ENCODE results near the gene SYS1. TPM values are rescaled to one million over a fixed set of nuclear protein-coding genes. Genes with fewer than 3 reads are reported as not detected.

Gene SYS1
- polyA plus RNA-seq, 1 of the 3 experiments (the other 2 are of a cell fraction): 26.5 TPM

GRCh38 chr20:45372646-45373352 is 9.8 kb downstream of the SYS1 start:
- Histone ChIP-seq H3K9ac (no peak overlapping the region), H3K27me3 (ENCODE audit: insufficient read depth) (no peaks in the 10 kb centered on the region), H3K27ac (ENCODE audit: low read depth in 2 of 2, low read length in 1 of 2) (no peak overlapping the region), H3K4me3 (ENCODE audit: low read depth in 2 of 2, low read length in 1 of 2) (no peak overlapping the region), H3K36me3 (replicated peaks in 1 of 2; ENCODE audit: control insufficient read depth in 1 of 2, insufficient read depth in 2 of 2, low read length in 1 of 2) (peaks cover 13% of the 10 kb centered on the region in 2 experiments), H3F3A (replicated peaks; ENCODE audit: insufficient read depth) (no peaks in the 10 kb centered on the region), H3K79me2 (ENCODE audit: insufficient read depth) (no peaks in the 10 kb centered on the region), H3K4me2 (no peak overlapping the region), H2AFZ (ENCODE audit: low read depth) (no peak overlapping the region), H4K20me1 (ENCODE audit: insufficient read depth) (no peaks in the 10 kb centered on the region), H3K4me1 (ENCODE audit: control insufficient read depth in 1 of 2, insufficient read depth in 2 of 2, low read depth in 1 of 2, low read length in 1 of 2) (no peaks in the 10 kb centered on the region), H3K9me2 (no peaks in the 10 kb centered on the region), H3K9me3 (no peaks in the 10 kb centered on the region)
- TF ChIP-seq IRF3 (IDR thresholded peaks at IDR 0.05; ENCODE audit: low read depth, low read length) (no peak), SIN3A (IDR thresholded peaks at IDR 0.05; ENCODE audit: borderline replicate concordance, low read depth, low read length) (no peak), NRF1 (IDR thresholded peaks at IDR 0.05; ENCODE audit: low read depth, low read length) (no peak), FOSL2 (IDR thresholded peaks at IDR 0.05; ENCODE audit: borderline replicate concordance, low read depth) (no peak), GABPA (IDR thresholded peaks at IDR 0.05; ENCODE audit: low read depth) (no peak), MXI1 (IDR thresholded peaks at IDR 0.05; ENCODE audit: low read depth, low read length) (no peak), SMC3 (IDR thresholded peaks at IDR 0.05; ENCODE audit: low read depth, low read length) (no peak), USF2 (IDR thresholded peaks at IDR 0.05; ENCODE audit: borderline replicate concordance, low read depth, low read length) (no peak), RAD21 (IDR thresholded peaks at IDR 0.05; ENCODE audit: low read length) (no peak), EZH2phosphoT487 (IDR thresholded peaks at IDR 0.05; ENCODE audit: borderline replicate concordance, low read depth) (no peak), RXRA (IDR thresholded peaks at IDR 0.05; ENCODE audit: borderline replicate concordance, low read depth) (no peak), FOXM1 (IDR thresholded peaks at IDR 0.05; ENCODE audit: low read depth) (no peak), REST (IDR thresholded peaks at IDR 0.05; ENCODE audit: low read depth, low read length) (no peak), POLR2AphosphoS5 (IDR thresholded peaks at IDR 0.05; ENCODE audit: low read depth, low read length) (no peak), TEAD4 (IDR thresholded peaks at IDR 0.05; ENCODE audit: borderline replicate concordance, insufficient read depth) (no peak), PBX3 (IDR thresholded peaks at IDR 0.05) (no peak), GATA2 (CRISPR knock-in tag; IDR thresholded peaks at IDR 0.05) (no peak), EP300 (IDR thresholded peaks at IDR 0.05; ENCODE audit: borderline replicate concordance in 1 of 2, low read depth in 1 of 2, low read length in 1 of 2) (no peak), JUND (IDR thresholded peaks at IDR 0.05) (no peak)
- ChIA-PET POLR2A (interaction anchor here (1.1 kb wide), 1 partner anchor 10 kb away, joined by 3 read pairs; the partner anchor contains the start of gene SYS1), CTCF (interaction anchor here (1.3 to 15.6 kb wide), 17 partner anchors 10 to 79 kb away, joined by 4 to 143 read pairs (median 8); partner anchors contain the start of genes DBNDD2, PIGT, RBPJL and SYS1)
- no peak for DNase-seq
- 90% methylated on average over 21 of the region's 30 CpGs for WGBS (ENCODE audit: low lambda C conversion rate)
